HG03159 (cell line): ENCODE results near the gene XPO4.

ENCODE experiments used
- ATAC-seq: cut with Tn5 transposase; IDR thresholded peaks from one replicate; pipeline ENCODE4 v1.9.1; 2021; ENCODE audit warnings: mild to moderate bottlenecking, moderate library complexity; ENCODE audit not compliant: unreplicated experiment

Gene XPO4

DNA sequence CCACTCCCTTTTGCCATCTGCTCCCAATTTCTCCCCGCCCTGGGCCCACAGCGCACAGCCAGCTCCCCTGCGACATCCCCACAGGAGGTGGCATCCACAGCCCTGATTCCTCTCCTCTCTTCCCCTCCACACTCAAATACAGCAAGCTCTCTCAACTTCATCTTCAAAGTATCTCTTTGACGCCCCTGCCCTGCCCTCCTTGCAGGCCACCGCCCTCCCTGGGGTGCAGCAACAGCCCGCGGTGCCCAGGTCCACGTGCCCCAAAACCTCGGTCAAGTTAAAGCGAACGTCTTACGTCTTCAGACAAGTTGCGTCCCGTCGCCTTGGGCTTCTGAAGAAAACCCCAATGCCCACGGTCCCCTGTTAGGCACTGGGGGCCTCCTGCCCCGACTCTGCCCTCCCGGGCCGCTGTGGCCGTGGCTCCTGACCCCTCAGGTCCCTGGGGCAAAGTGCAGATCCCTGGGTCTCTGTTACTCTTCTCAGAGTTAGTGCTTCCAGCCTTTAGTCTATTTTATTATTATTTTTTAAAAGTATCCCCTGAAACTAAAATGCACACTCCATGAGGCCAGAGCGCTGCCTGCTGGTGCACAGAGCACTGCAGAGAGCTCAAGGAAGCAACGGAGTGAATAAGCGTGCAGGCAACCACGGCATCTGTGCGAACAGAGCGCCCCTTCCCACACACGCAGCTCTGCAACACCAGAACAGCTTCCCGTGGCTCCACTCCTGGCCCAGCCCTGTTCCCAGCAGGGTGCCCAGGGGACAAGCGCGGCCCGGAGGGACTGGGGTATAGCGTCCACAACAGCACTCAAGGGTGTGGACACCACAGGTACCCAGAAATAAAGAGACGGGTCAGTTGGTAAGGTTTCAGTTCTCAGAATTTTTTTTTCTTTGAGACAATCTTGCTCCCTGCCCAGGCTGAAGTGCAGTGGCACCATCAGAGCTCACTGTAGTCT is 172.6 kb downstream of the XPO4 start:
- ATAC-seq: no peak

DNA sequence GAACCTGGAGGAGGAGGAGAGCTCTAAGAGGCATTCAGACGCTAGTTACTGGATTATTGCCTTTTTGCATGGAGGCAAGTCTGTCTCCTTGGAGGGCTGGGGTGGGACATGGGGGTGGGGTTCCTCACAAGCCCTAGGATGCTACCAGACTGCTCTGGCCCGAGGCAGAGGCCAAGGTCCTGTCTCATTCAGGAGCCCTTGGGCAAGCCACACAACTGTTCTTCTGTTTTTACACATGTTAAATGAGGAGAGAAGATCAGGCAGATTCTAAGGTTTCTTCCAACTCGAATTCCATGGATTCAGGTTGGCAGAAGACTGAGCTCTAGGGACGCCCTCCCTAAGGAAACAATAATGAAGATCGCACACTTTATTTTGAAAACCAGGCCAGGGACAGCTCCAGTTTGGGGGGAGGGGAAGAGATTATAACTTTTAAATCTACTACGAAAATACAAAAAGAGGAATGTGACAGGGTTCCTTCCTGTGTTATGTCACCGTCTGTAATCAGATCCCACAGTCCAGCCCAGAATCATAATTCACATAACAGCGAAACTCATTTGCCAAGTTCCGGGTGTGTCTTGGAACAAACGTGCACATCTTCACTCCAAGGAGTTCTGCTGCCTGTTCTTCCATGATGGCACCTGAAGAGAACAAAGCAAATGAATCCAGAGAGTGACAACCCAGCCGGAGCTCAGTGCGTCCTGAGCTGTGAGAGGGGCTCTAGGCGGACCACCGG is 173.8 kb downstream of the XPO4 start:
- no peak for ATAC-seq

DNA sequence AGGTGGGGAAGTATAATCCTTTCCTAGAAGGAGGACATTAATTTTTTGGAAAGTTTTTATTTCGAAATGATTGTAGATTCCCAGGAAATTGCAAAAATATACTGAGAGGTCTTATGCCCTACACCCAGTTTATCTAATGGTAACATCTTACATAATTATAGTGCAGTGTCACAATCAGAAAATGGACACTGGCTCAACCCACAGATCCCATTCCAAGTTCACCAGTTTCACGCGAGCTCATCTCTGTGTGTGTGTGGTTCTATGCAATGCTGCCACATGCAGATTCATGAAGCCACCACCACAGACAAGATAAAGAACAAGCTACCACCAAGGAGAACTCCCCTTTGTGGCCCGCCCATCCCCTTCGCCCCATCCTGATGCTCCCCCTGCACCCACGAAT is 174.7 kb downstream of the XPO4 start:
- no peak for ATAC-seq
